B cell (primary cell): Measurements from ENCODE around the gene NFAM1. TPM values are rescaled to one million over a fixed set of nuclear protein-coding genes. Genes with fewer than 3 reads are reported as not detected.

Experiments used
- ATAC-seq: fragments of 200-7000 bp; cut with Tn5 transposase; one replicate; pipeline ENCODE4 v1.10.0; 2021; ENCODE audit warnings: low read depth, mild to moderate bottlenecking, moderate number of reproducible peaks, moderate library complexity
- CTCF ChIA-PET: fragments of 350-600 bp; sonication (Branson Sonifier 250); formaldehyde crosslinking; loops from one replicate; lab custom pipeline; 2021; ENCODE audit warnings: antibody characterized with exemption, inconsistent platforms; lab: Charles Lee
- POLR2A ChIA-PET: fragments of 350-600 bp; sonication (Branson Sonifier 250); formaldehyde crosslinking; loops from one replicate; lab custom pipeline; 2021; ENCODE audit warnings: antibody characterized with exemption; lab: Charles Lee
- DNase-seq: peaks from one replicate; pipeline ENCODE4 v3.0.0; 2013
- H2AFZ ChIP-seq: 2 replicates; pipeline ENCODE4 v1.6.1; 2012; ENCODE audit warnings: mild to moderate bottlenecking, low read depth, low read length; ENCODE audit not compliant: insufficient read depth, poor library complexity, severe bottlenecking
- H3K27ac ChIP-seq, 2 donors: 1 replicate in 1 of 2; 2 replicates in 1 of 2; pipeline ENCODE4 v1.5.1; 2012 to 2013; ENCODE audit warnings: low read length in 2 of 2, mild to moderate bottlenecking in 2 of 2, moderate library complexity in 1 of 2
- H3K27me3 ChIP-seq, 4 experiments: fragments of 200-600 bp in 1 of 4; sonication (generic) in 1 of 4; replicated peaks in 1 of 4; 1 replicate in 2 of 4; 2 replicates in 2 of 4; pipeline versions ENCODE4 v1.6.1 to v1.7.0; 2013 to 2016; ENCODE audit warnings: low read length in 3 of 4, mild to moderate bottlenecking in 2 of 4, mixed read lengths in 1 of 4, moderate library complexity in 1 of 4; ENCODE audit not compliant: insufficient read depth in 4 of 4, control insufficient read depth in 3 of 4; ENCODE audit errors: control extremely low read depth in 1 of 4
- H3K36me3 ChIP-seq, 2 experiments: replicated peaks in 1 of 2; 1 replicate in 1 of 2; 2 replicates in 1 of 2; pipeline versions ENCODE4 v1.6.1 to v1.7.1; 2013; ENCODE audit warnings: low read length in 1 of 2; ENCODE audit not compliant: insufficient read depth in 2 of 2, control insufficient read depth in 1 of 2; ENCODE audit errors: control extremely low read depth in 1 of 2, extremely low read depth in 1 of 2
- H3K4me1 ChIP-seq, 2 donors: fragments of 200-600 bp in 1 of 2; sonication (generic) in 1 of 2; 1 replicate in 1 of 2; 2 replicates in 1 of 2; pipeline versions ENCODE4 v1.5.1 to v1.6.1; 2013 to 2017; ENCODE audit warnings: low read length in 2 of 2; ENCODE audit not compliant: control insufficient read depth in 2 of 2, insufficient read depth in 2 of 2
- H3K4me2 ChIP-seq: replicated peaks from 2 replicates; pipeline ENCODE3; 2012; ENCODE audit warnings: mild to moderate bottlenecking, low read depth, low read length; ENCODE audit not compliant: poor library complexity, severe bottlenecking
- H3K4me3 ChIP-seq, 5 experiments: fragments of 200-600 bp in 1 of 5; sonication (generic) in 1 of 5; 1 replicate in 3 of 5; 2 replicates in 2 of 5; pipeline versions ENCODE4 v1.5.1 to v1.7.0; 2011 to 2016; ENCODE audit warnings: low read length in 4 of 5, mild to moderate bottlenecking in 4 of 5, low read depth in 2 of 5, control low read depth in 1 of 5, moderate library complexity in 1 of 5; ENCODE audit not compliant: insufficient read depth in 1 of 5; ENCODE audit errors: control extremely low read depth in 1 of 5, extremely low read depth in 1 of 5
- H3K79me2 ChIP-seq: fragments of 200-600 bp; sonication (generic); one replicate; pipeline ENCODE4 v1.6.0; 2016; ENCODE audit warnings: low read length; ENCODE audit not compliant: control insufficient read depth, insufficient read depth
- H3K9ac ChIP-seq: fragments of 200-600 bp; sonication (generic); 2 replicates; pipeline ENCODE4 v1.6.1; 2017; ENCODE audit warnings: mild to moderate bottlenecking, low read length, moderate library complexity
- H3K9me3 ChIP-seq, 3 donors: one replicate each; pipeline versions ENCODE4 v1.6.1 to v1.7.1; 2013; ENCODE audit warnings: low read length in 2 of 3; ENCODE audit not compliant: control insufficient read depth in 2 of 3, insufficient read depth in 1 of 3; ENCODE audit errors: control extremely low read depth in 1 of 3
- H4K20me1 ChIP-seq: 2 replicates; pipeline ENCODE4 v1.6.0; 2012; ENCODE audit warnings: mild to moderate bottlenecking, low read length; ENCODE audit not compliant: insufficient read depth, control insufficient read depth, poor library complexity, severe bottlenecking
- H3K27ac Mint-ChIP-seq: one replicate; pipeline ENCODE4 v1.8.0; 2021; ENCODE audit warnings: mixed read lengths
- H3K27me3 Mint-ChIP-seq: one replicate; pipeline ENCODE4 v1.8.0; 2021; ENCODE audit warnings: mixed read lengths
- H3K4me1 Mint-ChIP-seq: one replicate; pipeline ENCODE4 v1.8.0; 2021; ENCODE audit warnings: mixed read lengths
- H3K4me3 Mint-ChIP-seq: one replicate; pipeline ENCODE4 v1.8.0; 2021; ENCODE audit warnings: mixed read lengths
- H3K9me3 Mint-ChIP-seq: one replicate; pipeline ENCODE4 v1.8.0; 2022; ENCODE audit warnings: mixed read lengths; ENCODE audit not compliant: insufficient read depth
- EZH2 ChIP-seq: IDR thresholded peaks from 2 replicates; pipeline ENCODE4 v1.6.1; 2012; ENCODE audit warnings: borderline replicate concordance, low read depth, mild to moderate bottlenecking, moderate library complexity, low read length; ENCODE audit not compliant: insufficient read depth, poor library complexity, severe bottlenecking
- WGBS: methylation state at CpG from one replicate; pipeline ENCODE4 v1.1.5; 2013; ENCODE audit warnings: missing lambda C conversion rate; ENCODE audit not compliant: insufficient coverage; 5-methylcytosine and 5-hydroxymethylcytosine counted together
- intact Hi-C: fragments of 100-400 bp; cut with micrococcal nuclease; formaldehyde crosslinking; loops from one replicate; pipeline ENCODE4 v1.10.0; 2022
- polyA plus RNA-seq: library from polyadenylated mRNA; depleted of rRNA; stranded (reverse); fragments of >200 nt; gene quantifications from 2 replicates; pipeline ENCODE4 v1.2.3, GENCODE V29; 2012
- total RNA-seq, 2 donors: library from RNA; stranded (reverse); fragments of 120-200 nt in 1 of 2; gene quantifications; 1 replicate in 1 of 2; 2 replicates in 1 of 2; pipeline versions ENCODE4 v1.2.3 to v1.2.4, GENCODE V29; 2013 to 2022
- TF ChIP-seq, protein P1 (sequence below): fragments of 200-600 bp; IDR thresholded peaks from one replicate; pipeline ENCODE4 v1.8.0; 2022; ENCODE audit warnings: antibody characterized with exemption, mild to moderate bottlenecking

Gene NFAM1
- total and polyA plus RNA-seq, 2 donors (not counting 1 experiment from before 2014, with no cell fraction given), result 0.27 to 0.52 TPM

DNA sequence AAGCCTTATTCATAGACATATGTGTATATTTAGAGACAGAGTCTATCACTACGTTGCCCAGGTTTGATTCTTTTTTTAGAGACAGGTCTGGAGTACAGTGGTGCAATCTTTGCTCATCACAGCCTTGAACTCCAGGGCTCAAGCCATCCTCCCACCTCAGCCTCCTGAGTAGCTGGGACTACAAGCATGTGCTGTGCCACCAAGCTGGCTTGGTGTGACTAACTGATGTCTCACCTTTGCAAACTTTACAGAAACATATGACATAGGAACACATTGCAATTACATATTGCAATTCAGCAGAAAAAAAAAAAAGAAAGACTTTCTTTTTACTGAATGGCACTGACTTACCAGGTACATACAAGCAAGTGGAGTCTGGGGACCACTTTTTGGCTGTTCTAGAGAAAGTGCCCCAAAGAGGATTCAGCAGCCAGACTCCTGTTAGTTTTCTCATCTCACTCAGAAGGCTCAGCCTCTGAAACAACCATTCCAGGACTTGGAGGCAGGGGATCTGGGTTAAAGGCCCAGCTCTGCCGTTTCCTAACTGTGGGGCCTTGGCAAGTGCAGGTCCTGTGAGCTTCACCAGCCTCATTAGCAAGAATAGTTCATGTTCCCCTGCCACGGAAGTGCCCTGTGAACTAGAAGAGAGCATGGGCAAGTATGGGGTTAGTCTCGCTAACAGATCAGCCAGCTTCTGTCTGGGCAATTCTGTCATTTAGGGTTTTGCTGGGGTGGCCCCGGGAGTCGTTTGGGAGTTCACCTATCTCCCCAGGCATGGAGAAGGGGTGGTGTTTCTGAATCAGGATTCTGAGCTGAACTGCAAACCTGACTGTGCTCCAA lies 11.3 kb upstream of the NFAM1 start:
- CTCF ChIA-PET, result interaction anchor here (0.6 to 3.7 kb wide), 27 partner anchors 13 to 486 kb away, joined by 3 to 76 read pairs (median 5); partner anchors contain the start of genes NDUFA6 and SEPTIN3
- intact Hi-C loops, result loop anchor here (1.0 to 5.0 kb wide), 5 partner anchors 75 to 477 kb away; partner anchors contain the start of genes NDUFA6 and SERHL2

More for the DNA sequence above, 11.3 kb upstream of the NFAM1 start:
- 47% methylated on average over 5 of the region's 6 CpGs for WGBS
- Histone ChIP-seq H3K4me2 (peak overlapping the region; percentile 73), H2AFZ (peak overlapping the region; percentile 65), H3K4me1 (peaks cover 37 to 38% of the 10 kb centered on the region in 2 donors), H3K27me3 (peaks cover 0 to 47% (median 10%) of the 10 kb centered on the region in 4 experiments), H3K27ac (no peak overlapping the region), H3K79me2 (no peaks in the 10 kb centered on the region), H3K4me3 (peak overlapping the region in 4 of 5 experiments; percentile 14 to 40 (median 30)), H3K9ac (peak overlapping the region; percentile 23), H3K9me3 (peaks cover 0 to 7% (median 0%) of the 10 kb centered on the region in 3 donors), H3K36me3 (no peaks in the 10 kb centered on the region), H4K20me1 (no peaks in the 10 kb centered on the region)
- peaks cover 39% of the 10 kb centered on the region for H3K4me1 Mint-ChIP-seq
- TF ChIP-seq, protein P1, sequence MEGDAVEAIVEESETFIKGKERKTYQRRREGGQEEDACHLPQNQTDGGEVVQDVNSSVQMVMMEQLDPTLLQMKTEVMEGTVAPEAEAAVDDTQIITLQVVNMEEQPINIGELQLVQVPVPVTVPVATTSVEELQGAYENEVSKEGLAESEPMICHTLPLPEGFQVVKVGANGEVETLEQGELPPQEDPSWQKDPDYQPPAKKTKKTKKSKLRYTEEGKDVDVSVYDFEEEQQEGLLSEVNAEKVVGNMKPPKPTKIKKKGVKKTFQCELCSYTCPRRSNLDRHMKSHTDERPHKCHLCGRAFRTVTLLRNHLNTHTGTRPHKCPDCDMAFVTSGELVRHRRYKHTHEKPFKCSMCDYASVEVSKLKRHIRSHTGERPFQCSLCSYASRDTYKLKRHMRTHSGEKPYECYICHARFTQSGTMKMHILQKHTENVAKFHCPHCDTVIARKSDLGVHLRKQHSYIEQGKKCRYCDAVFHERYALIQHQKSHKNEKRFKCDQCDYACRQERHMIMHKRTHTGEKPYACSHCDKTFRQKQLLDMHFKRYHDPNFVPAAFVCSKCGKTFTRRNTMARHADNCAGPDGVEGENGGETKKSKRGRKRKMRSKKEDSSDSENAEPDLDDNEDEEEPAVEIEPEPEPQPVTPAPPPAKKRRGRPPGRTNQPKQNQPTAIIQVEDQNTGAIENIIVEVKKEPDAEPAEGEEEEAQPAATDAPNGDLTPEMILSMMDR, result no peak
- no peak for TF ChIP-seq EZH2
- DNase-seq (no peak), ATAC-seq (no peak)
- peaks cover 9% of the 10 kb centered on the region for H3K27me3 Mint-ChIP-seq
- peak overlapping the region; percentile 77 for H3K4me3 Mint-ChIP-seq
- H3K9me3 Mint-ChIP-seq, result no peaks in the 10 kb centered on the region
- H3K27ac Mint-ChIP-seq, result peak overlapping the region; percentile 53
- POLR2A ChIA-PET, result interaction anchor here (0.6 to 1.7 kb wide), 5 partner anchors 14 to 503 kb away, joined by 3 to 5 read pairs (median 3); partner anchors contain the start of gene NDUFA6
